GM12875 (cell line): ENCODE data around the gene FRS2.

Experiments used
- H3K4me3 ChIP-seq: one replicate; pipeline ENCODE4 v1.5.1; 2011; ENCODE audit warnings: low read depth, low read length, control low read depth
- TF ChIP-seq, protein P1 (sequence below): IDR thresholded peaks from 2 replicates; pipeline ENCODE4 v1.5.1; 2011; ENCODE audit warnings: low read depth, mild to moderate bottlenecking, control low read depth, inconsistent platforms, low read length, moderate library complexity, borderline replicate concordance; ENCODE audit not compliant: insufficient read depth

FRS2 gene

DNA sequence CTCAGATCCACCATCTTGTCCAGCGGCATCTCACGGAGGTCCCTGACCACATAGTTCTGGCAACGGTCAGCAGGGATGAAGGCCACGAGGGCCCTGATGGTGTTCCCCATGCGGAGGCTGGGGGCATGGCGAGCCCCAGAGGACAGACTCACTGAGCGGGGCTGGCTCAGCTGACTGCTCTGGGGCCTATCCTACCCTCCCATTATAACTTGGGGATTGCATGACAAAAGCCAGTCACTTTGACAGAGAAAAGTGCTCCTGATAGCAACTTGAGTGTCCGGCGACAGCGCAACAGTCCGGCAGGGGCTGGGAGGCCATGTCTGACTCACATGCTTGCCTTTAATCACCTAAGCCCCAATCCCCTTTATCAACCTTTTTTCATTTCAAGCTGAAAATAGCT, 140.5 kb downstream of the FRS2 start, which contains the start of gene LRRC10:
TSS of gene LRRC10 (minus strand) at position 179 of the 400 bp plus-strand sequence. CDS start at position 110, 69 bp downstream.
- no peak within 1 kb of the TSS for H3K4me3 ChIP-seq
- TF ChIP-seq, protein P1, sequence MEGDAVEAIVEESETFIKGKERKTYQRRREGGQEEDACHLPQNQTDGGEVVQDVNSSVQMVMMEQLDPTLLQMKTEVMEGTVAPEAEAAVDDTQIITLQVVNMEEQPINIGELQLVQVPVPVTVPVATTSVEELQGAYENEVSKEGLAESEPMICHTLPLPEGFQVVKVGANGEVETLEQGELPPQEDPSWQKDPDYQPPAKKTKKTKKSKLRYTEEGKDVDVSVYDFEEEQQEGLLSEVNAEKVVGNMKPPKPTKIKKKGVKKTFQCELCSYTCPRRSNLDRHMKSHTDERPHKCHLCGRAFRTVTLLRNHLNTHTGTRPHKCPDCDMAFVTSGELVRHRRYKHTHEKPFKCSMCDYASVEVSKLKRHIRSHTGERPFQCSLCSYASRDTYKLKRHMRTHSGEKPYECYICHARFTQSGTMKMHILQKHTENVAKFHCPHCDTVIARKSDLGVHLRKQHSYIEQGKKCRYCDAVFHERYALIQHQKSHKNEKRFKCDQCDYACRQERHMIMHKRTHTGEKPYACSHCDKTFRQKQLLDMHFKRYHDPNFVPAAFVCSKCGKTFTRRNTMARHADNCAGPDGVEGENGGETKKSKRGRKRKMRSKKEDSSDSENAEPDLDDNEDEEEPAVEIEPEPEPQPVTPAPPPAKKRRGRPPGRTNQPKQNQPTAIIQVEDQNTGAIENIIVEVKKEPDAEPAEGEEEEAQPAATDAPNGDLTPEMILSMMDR = no peak

DNA sequence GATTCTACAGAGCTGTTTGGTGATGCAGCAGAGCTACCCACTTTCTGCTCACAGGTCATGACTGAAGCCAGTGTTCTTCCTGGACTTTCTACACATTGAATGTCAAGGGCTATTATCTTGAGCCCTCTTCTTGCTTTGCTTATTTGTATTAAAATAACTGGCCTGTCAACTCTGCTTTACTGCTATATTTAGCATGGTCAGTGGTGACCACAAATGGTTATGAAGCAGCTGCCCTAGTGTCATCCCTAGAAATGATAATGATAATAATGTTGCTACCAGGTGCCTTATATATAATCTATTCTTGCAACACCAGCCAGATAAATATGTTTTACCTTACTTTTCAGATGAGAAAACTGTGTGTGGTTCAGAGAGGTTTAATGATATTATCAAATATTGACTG, 143.2 kb downstream of the FRS2 start:
- no peak overlapping the region for H3K4me3 ChIP-seq
- TF ChIP-seq, protein P1 = no peak

- TF ChIP-seq, protein P1 = no peak
- no peak overlapping the region for H3K4me3 ChIP-seq
These were observed 145.8 kb downstream of the FRS2 start for GRCh38 chr12:69616025-69616424.

- TF ChIP-seq, protein P1 = no peak
- H3K4me3 ChIP-seq = no peak overlapping the region
These were observed 148.9 kb downstream of the FRS2 start for GRCh38 chr12:69619050-69619449.

- H3K4me3 ChIP-seq = no peak overlapping the region
- TF ChIP-seq, protein P1 = no peak
These were observed 149.9 kb downstream of the FRS2 start for GRCh38 chr12:69620077-69620476.

DNA sequence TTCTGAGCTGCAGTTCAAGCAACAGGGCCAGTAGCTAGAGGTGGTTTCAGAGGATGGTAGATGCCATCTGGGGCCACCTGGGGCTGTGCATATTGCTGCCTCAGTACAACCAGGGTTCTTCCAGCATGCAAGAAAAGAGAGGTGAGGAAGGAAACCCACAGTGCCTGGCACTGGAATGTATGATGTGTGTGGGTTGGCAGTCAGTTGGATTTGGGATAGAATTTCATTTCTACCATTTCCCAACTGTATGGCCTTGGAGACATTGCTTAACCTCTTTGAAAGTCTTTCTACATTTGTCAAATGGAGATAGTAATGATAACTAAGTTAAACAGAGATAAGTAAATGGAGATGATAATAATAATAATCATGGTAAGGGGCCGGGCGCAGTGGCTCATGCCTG, 150.7 kb downstream of the FRS2 start:
- TF ChIP-seq, protein P1 = no peak
- no peak overlapping the region for H3K4me3 ChIP-seq

DNA sequence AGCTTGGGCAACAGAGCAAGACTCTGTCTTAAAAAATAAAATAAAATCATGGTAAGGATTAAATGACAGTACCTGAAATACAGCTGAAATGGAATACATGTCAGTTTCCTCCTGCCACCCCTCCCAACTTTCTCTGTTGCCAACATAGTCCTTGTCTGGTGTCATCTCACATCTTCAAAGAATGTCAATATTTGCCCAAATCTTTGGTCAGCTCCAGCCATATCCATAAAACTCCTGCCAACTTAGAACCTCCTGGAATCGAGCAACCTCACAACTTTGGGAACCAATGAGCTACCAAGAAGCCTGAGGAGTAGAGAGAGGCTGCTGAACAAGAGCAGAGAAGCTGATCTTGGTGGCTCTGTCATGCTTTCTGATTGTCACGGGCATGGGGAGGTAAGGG, 151.4 kb downstream of the FRS2 start:
- H3K4me3 ChIP-seq = no peak overlapping the region
- TF ChIP-seq, protein P1 = no peak
